HG03432 (cell line): ENCODE data around the gene PPA1.
"Not testable (repeated sequence)": the region's sequence is repeated elsewhere in the genome, so short reads cannot be mapped to it uniquely, and the experiment has no call there.

Experiments used
- ATAC-seq: cut with Tn5 transposase; IDR thresholded peaks from one replicate; pipeline ENCODE4 v1.9.1; 2021; ENCODE audit warnings: mild to moderate bottlenecking, moderate library complexity; ENCODE audit not compliant: unreplicated experiment

PPA1 gene

GRCh38 chr10:70222340-70222794, 10.9 kb downstream of the PPA1 start:
- ATAC-seq, result no peak

GRCh38 chr10:70221030-70221429, 12.2 kb downstream of the PPA1 start:
- ATAC-seq, result no peak

- no peak for ATAC-seq
Measured at GRCh38 chr10:70212879-70213278, 20.4 kb downstream of the PPA1 start.

- ATAC-seq, result no peak
Measured at GRCh38 chr10:70212277-70212676, 21.0 kb downstream of the PPA1 start.

- ATAC-seq, result no peak
Measured at GRCh38 chr10:70206762-70207161, 26.5 kb downstream of the PPA1 start.

- ATAC-seq, result no peak
Measured at GRCh38 chr10:70201105-70201504, 32.1 kb downstream of the PPA1 start.

- no peak for ATAC-seq
Measured at GRCh38 chr10:70198696-70199466, 34.3 kb downstream of the PPA1 start.

- ATAC-seq, result no peak
Measured at GRCh38 chr10:70197235-70197945, 35.8 kb downstream of the PPA1 start.

- ATAC-seq, result no peak
Measured at GRCh38 chr10:70193391-70193844, 39.8 kb downstream of the PPA1 start.

GRCh38 chr10:70192326-70192968, 40.8 kb downstream of the PPA1 start:
- no peak for ATAC-seq

GRCh38 chr10:70191972-70192305, 41.3 kb downstream of the PPA1 start:
- no peak for ATAC-seq

- ATAC-seq, result no peak
Measured at GRCh38 chr10:70191161-70191971, 41.9 kb downstream of the PPA1 start.

GRCh38 chr10:70190581-70190980, 42.6 kb downstream of the PPA1 start:
- ATAC-seq, result no peak

- no peak for ATAC-seq
Measured at GRCh38 chr10:70190102-70190501, 43.1 kb downstream of the PPA1 start.

GRCh38 chr10:70188768-70189167, 44.5 kb downstream of the PPA1 start:
- ATAC-seq, result no peak

- ATAC-seq, result no peak
Measured at GRCh38 chr10:70186571-70186970, 46.7 kb downstream of the PPA1 start.

GRCh38 chr10:70186090-70186489, 47.1 kb downstream of the PPA1 start:
- no peak for ATAC-seq

- ATAC-seq, result no peak
Measured at GRCh38 chr10:70183304-70183703, 49.9 kb downstream of the PPA1 start.

GRCh38 chr10:70179209-70179608, 54.0 kb downstream of the PPA1 start:
- ATAC-seq, result not testable (repeated sequence)

- ATAC-seq, result no peak
Measured at GRCh38 chr10:70178139-70178725, 55.0 kb downstream of the PPA1 start.

- ATAC-seq, result no peak
Measured at GRCh38 chr10:70176441-70176840, 56.8 kb downstream of the PPA1 start.
